Retinal pigment epithelial cell (primary cell): ENCODE data around the gene RNF182.

Experiments
- DNase-seq: peaks from one replicate; pipeline ENCODE4 v3.0.0-alpha.2; 2010; ENCODE audit warnings: low read depth
- H3K4me3 ChIP-seq: 2 replicates; pipeline ENCODE4 v1.5.1; 2011; ENCODE audit warnings: mild to moderate bottlenecking, low read length, control low read depth, moderate library complexity
- TF ChIP-seq, protein P1 (sequence below): conservative IDR thresholded peaks from 2 replicates; pipeline ENCODE4 v1.5.1; 2011; ENCODE audit warnings: low read depth, low read length, control low read depth, inconsistent platforms

The RNF182 gene

DNA sequence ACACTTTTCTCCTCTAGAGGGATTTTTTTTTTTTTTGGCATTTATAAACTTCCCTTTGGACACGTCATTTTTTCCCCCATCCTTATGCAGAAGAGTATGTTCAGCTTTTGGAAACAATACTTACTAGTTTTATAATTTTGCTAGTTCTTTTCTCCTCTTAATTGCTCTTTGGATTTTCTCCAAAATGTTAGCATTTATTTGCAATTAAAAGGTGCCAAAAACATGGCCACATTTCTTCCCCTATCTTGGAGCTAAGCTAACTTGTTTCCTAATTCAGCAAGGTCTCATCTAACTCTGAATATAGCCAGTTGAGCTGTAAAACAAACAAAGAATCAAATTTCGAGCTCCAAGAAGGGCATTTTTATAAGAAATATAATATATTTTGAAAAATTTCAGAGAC, 39.2 kb upstream of the RNF182 start:
- no peak for DNase-seq
- TF ChIP-seq, protein P1, sequence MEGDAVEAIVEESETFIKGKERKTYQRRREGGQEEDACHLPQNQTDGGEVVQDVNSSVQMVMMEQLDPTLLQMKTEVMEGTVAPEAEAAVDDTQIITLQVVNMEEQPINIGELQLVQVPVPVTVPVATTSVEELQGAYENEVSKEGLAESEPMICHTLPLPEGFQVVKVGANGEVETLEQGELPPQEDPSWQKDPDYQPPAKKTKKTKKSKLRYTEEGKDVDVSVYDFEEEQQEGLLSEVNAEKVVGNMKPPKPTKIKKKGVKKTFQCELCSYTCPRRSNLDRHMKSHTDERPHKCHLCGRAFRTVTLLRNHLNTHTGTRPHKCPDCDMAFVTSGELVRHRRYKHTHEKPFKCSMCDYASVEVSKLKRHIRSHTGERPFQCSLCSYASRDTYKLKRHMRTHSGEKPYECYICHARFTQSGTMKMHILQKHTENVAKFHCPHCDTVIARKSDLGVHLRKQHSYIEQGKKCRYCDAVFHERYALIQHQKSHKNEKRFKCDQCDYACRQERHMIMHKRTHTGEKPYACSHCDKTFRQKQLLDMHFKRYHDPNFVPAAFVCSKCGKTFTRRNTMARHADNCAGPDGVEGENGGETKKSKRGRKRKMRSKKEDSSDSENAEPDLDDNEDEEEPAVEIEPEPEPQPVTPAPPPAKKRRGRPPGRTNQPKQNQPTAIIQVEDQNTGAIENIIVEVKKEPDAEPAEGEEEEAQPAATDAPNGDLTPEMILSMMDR, result no peak
- H3K4me3 ChIP-seq, result no peak overlapping the region

DNA sequence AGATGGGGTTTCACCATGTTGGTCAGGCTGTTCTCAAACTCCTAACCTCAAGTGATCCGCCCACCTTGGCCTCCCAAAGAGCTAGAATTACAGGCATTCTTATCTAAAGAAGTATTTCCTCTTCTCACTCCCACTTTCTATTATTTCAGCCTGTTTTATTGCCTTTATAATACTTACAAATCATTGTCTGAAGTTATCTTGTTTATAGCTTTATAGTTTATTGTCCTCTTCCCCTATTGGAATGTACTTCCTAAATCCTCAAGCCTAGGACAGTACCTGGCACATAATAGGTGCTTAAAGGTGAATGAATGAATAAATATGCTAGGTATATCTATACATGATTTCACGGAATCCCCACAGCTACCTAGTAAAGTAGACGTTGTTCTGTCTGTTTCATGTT, 37.8 kb upstream of the RNF182 start:
- TF ChIP-seq, protein P1, result no peak
- DNase-seq, result no peak
- H3K4me3 ChIP-seq, result no peak overlapping the region

DNA sequence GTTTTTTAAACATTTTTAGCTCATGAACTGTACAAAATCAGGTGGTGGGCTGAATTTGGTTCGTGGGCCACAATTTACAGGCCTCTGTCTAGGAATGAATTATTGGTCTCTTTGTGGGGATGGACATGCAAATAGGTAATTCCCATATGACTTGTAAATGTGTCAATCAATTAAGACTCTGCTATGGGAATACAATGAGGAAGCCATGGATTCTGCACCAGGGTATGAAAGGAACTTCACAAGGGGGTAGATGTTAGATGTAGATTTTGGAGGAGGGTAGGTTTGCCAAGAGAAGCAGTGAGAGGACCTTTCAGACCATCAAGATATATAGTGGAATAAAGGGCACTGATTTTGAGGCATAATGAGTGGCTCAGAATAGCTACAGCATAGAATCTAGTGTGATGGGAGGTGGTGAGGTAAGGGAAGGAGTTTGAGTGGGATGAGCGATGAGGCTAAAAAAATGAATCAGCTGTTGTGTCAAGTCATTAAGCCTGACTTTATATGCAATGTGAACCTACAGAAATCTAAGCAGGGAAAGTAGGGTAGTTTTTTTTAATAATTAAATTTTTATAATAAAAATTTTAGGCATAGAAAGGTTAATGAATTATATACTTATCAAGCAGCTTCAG, 32.6 kb upstream of the RNF182 start:
- TF ChIP-seq, protein P1, result no peak
- no peak overlapping the region for H3K4me3 ChIP-seq
- no peak for DNase-seq

DNA sequence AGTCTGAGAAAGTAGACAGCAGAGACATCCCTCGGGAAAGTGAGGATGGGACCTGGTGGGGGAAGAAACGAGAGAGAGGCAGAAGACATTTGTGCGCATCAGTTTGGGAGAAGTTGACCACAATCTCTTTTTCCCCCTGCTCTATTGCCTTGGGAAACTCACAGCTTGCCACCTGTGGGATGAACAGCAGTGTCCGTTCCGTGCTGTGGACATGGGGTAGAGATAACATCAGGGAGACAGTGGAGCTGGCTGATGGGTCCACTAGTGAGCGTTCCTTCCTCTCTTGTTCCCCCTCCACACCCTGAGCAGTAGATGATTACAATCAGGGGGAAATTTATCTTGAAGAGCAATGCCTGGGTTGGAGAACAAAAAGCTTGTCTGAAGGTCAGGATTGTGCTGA, 21.8 kb upstream of the RNF182 start:
- TF ChIP-seq, protein P1, result no peak
- no peak overlapping the region for H3K4me3 ChIP-seq
- DNase-seq, result no peak

DNA sequence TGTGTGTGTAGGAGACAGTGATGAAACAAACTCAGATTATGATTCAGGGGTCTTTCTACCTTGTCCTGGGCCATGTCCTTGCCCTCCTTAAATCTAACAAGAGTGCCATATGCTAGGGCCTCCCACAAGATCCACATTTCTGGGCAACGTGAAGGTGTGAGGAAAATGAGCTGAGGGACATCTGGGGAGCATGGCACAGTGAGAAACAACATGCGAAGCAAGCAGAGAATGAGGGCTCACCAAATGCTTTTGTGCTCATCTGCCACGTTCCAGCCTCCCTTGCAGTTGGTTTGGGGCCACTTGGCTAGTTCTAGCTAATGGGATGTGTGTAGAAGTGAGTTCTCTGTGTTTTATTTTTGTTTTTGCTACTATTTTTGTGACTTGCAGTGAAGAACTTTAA, 21.4 kb upstream of the RNF182 start:
- no peak for DNase-seq
- TF ChIP-seq, protein P1, result no peak
- H3K4me3 ChIP-seq, result no peak overlapping the region

DNA sequence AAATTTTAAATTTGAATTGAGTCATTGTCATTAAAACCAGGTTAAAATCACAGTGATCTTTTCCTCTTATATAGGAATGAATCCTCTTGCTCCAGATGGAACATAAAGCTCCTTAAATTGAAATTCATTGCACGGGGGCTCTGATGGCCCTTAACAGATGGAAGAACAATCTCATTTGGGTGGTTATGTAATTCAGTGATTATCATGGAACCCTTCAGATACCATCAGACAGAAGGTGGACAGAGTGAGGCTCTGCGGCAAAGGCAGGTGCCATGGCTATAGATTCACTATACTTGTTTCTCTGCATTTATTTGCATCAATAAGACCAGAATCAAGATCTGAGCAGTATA, 17.8 kb upstream of the RNF182 start:
- no peak for DNase-seq
- TF ChIP-seq, protein P1, result no peak
- no peak overlapping the region for H3K4me3 ChIP-seq

DNA sequence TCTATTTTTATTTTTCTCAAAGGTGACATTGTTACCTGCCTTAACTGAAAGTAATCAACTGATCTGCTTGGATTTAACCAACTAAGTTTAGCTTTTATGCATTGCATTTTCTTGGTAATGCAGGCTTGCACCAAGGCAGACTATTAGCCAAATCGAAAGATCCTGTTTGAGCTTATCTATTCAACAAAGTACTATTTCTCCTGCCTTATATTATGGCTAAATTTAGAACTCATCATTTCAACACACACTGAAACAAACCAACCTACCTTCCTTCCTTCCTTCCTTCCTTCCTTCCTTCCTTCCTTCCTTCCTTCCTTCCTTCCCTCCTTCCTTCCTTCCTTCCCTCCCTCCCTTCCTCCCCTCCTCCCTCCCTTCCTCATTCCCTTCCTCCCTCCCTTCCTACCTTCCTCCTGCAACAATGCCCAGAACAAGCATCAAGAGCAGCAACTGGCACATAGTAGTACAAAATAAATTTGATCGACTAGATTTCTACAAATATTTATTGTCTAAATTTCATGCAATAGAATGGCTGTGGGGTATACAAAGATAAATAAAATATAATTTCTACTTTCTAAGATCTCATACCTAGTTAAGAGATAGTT, 17.0 kb upstream of the RNF182 start:
- no peak for DNase-seq

More for the DNA sequence above, 17.0 kb upstream of the RNF182 start:
- TF ChIP-seq, protein P1, result no peak
- H3K4me3 ChIP-seq, result no peak overlapping the region
